Measurements from ENCODE around the gene ITGA8.
"Not testable (repeated sequence)": the region's sequence is repeated elsewhere in the genome, so short reads cannot be mapped to it uniquely, and the experiment has no call there.

Gene ITGA8

GRCh38 chr10:15620836-15621515 lies 98.7 kb downstream of the ITGA8 start:
- no peak for DNase-seq (ENCODE audit: low read depth in 2 of 3, low spot score in 2 of 3)

GRCh38 chr10:15620337-15620736 lies 99.4 kb downstream of the ITGA8 start:
- no peak for DNase-seq (ENCODE audit: low read depth in 2 of 3, low spot score in 2 of 3)

GRCh38 chr10:15609246-15609645 lies 110.5 kb downstream of the ITGA8 start:
- no peak for DNase-seq (ENCODE audit: low read depth in 2 of 3, low spot score in 2 of 3)

- no peak for DNase-seq (ENCODE audit: low read depth in 2 of 3, low spot score in 2 of 3)
Measured at GRCh38 chr10:15606377-15606776, 113.3 kb downstream of the ITGA8 start.

- no peak for DNase-seq (ENCODE audit: low read depth in 2 of 3, low spot score in 2 of 3)
Measured at GRCh38 chr10:15605740-15606369, 113.9 kb downstream of the ITGA8 start.

GRCh38 chr10:15603446-15604011 lies 116.2 kb downstream of the ITGA8 start:
- DNase-seq (ENCODE audit: low read depth in 2 of 3, low spot score in 2 of 3) = no peak

- DNase-seq (ENCODE audit: low read depth in 2 of 3, low spot score in 2 of 3) = no peak
Measured at GRCh38 chr10:15601819-15602218, 117.9 kb downstream of the ITGA8 start.

- DNase-seq (ENCODE audit: low read depth in 2 of 3, low spot score in 2 of 3) = no peak
Measured at GRCh38 chr10:15595260-15595659, 124.5 kb downstream of the ITGA8 start.

- no peak for DNase-seq (ENCODE audit: low read depth in 2 of 3, low spot score in 2 of 3)
Measured at GRCh38 chr10:15591937-15592336, 127.8 kb downstream of the ITGA8 start.

GRCh38 chr10:15591431-15591830 lies 128.3 kb downstream of the ITGA8 start:
- DNase-seq (ENCODE audit: low read depth in 2 of 3, low spot score in 2 of 3) = no peak

GRCh38 chr10:15588635-15589508 lies 130.8 kb downstream of the ITGA8 start:
- DNase-seq (ENCODE audit: low read depth in 2 of 3, low spot score in 2 of 3) = no peak

GRCh38 chr10:15588151-15588550 lies 131.6 kb downstream of the ITGA8 start:
- no peak for DNase-seq (ENCODE audit: low read depth in 2 of 3, low spot score in 2 of 3)

- DNase-seq (ENCODE audit: low read depth in 2 of 3, low spot score in 2 of 3) = no peak
Measured at GRCh38 chr10:15587271-15587670, 132.5 kb downstream of the ITGA8 start.

GRCh38 chr10:15585303-15585715 lies 134.4 kb downstream of the ITGA8 start:
- DNase-seq (ENCODE audit: low read depth in 2 of 3, low spot score in 2 of 3) = peak in 2 of 3 experiments; percentile 4 to 23

- DNase-seq (ENCODE audit: low read depth in 2 of 3, low spot score in 2 of 3) = not testable (repeated sequence)
Measured at GRCh38 chr10:15582972-15583371, 136.8 kb downstream of the ITGA8 start.

- no peak for DNase-seq (ENCODE audit: low read depth in 2 of 3, low spot score in 2 of 3)
Measured at GRCh38 chr10:15579605-15580004, 140.1 kb downstream of the ITGA8 start.

- DNase-seq (ENCODE audit: low read depth in 2 of 3, low spot score in 2 of 3) = no peak
Measured at GRCh38 chr10:15572531-15573045, 147.1 kb downstream of the ITGA8 start.

- no peak for DNase-seq (ENCODE audit: low read depth in 2 of 3, low spot score in 2 of 3)
Measured at GRCh38 chr10:15571575-15571974, 148.1 kb downstream of the ITGA8 start.

- no peak for DNase-seq (ENCODE audit: low read depth in 2 of 3, low spot score in 2 of 3)
Measured at GRCh38 chr10:15570738-15571339, 148.9 kb downstream of the ITGA8 start.

GRCh38 chr10:15567952-15568351 lies 151.8 kb downstream of the ITGA8 start:
- DNase-seq (ENCODE audit: low read depth in 2 of 3, low spot score in 2 of 3) = no peak

GRCh38 chr10:15563246-15563645 lies 156.5 kb downstream of the ITGA8 start:
- no peak for DNase-seq (ENCODE audit: low read depth in 2 of 3, low spot score in 2 of 3)
